Measurements from ENCODE around the gene ADIRF.
A peak's percentile ranks its signal among the peaks of the same experiment; 100 is the strongest.
"Not testable (repeated sequence)": the region's sequence is repeated elsewhere in the genome, so short reads cannot be mapped to it uniquely, and the experiment has no call there.

ADIRF gene

DNA sequence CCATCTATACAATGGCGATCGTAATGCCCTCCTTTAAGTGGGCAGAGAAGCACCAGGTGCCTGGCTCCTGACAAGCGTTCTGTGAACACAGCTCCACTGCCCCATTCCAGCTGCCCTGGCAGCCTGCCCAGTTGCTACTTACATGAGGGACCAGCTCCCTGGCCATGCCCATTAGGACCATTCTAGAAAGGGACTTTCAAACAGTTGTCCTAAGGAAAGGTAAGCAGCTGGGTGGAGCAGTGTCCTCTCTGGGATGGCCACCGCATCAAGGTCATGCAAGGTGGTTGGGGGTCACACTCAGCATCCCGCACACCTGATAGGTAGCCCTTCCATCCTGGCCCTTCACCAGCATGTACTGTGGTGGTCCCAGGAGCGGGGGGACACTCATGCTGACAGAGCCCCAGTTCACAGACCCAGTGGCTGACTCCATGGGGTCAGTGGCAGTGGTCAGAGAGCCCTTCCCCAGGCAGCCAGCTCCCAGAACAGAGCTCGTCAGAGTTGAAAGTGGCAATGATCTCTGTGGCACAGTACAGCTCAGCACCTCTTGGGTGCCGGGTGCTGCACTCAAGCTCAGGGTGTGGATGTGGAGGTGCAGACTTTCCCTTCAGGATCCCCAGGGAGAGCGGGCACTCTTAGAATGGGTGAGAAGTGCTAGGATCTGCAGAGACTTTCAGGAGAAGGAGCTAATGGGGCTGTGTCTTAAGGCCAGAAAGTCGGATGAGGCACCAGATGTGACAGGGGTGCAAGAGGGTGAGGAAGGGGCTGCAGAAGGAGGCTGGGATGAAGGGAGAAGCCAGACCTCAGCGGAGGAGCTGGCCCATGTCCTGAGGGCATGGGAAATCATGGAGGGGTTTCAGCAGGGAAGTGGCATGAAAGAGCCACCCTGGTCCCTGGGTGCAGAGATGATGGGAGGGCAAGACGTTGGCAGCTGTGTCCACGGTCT, 21.8 kb upstream of the ADIRF start:
- DNase-seq (ENCODE audit: low read depth in 2 of 2), result no peak

DNA sequence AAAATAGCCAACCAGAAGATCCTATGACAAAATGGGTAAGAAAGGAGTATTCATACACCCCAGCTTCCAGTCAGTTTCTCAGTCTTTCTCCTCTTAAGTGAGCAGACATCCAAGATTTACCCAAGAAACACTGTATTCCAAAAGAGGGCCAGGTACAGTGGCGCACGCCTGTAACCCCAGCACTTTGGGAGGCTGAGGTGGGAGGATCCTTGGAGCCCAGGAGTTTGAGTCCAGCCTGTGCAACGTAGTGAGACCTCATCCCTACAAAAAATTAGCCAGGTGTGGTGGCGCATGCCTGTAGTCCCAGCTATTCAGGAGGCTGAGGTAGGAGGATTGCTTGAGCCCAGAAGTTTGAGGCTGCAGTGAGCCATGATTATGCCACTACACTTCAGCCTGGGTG, 20.5 kb upstream of the ADIRF start:
- DNase-seq (ENCODE audit: low read depth in 2 of 2), result not testable (repeated sequence)

GRCh38 chr10:86950349-86950748, 17.9 kb upstream of the ADIRF start:
- no peak for DNase-seq (ENCODE audit: low read depth in 2 of 2)

DNA sequence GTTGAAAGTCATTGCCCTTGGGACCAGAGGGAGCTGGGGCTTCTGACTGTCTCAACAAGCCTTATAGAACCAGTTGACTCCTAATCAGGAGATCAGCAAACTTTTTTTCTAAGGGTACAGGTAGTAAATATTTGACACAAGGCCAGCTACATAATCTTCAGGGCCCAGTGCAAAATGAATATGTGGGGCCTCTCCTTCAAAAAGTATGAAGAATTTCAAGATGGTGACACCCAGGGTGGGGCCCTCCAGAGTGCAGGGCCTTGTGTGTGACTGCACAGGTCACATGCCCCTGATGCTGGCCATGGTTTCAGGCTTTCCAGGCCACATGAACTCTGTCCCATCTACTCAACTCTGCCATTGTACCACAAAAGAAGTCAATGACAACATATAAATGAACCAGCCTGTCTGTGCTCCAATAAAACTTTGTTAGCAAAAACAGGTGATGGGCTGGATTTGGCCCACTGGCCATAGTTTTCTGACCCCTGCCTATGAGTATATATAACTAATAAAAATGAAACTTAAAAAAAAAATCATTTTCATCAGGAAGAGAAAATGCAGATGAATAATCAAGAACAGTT, 17.0 kb upstream of the ADIRF start:
- no peak for DNase-seq (ENCODE audit: low read depth in 2 of 2)

GRCh38 chr10:86952106-86952505, 16.2 kb upstream of the ADIRF start:
- no peak for DNase-seq (ENCODE audit: low read depth in 2 of 2)

GRCh38 chr10:86952697-86953096, 15.6 kb upstream of the ADIRF start:
- not testable (repeated sequence) for DNase-seq (ENCODE audit: low read depth in 2 of 2)

GRCh38 chr10:86953747-86954680, 14.3 kb upstream of the ADIRF start:
- no peak for DNase-seq (ENCODE audit: low read depth in 2 of 2)

- no peak for DNase-seq (ENCODE audit: low read depth in 2 of 2)
Observed at GRCh38 chr10:86954681-86955500, 13.4 kb upstream of the ADIRF start.

GRCh38 chr10:86955501-86956194, 12.6 kb upstream of the ADIRF start:
- DNase-seq (ENCODE audit: low read depth in 2 of 2), result no peak

DNA sequence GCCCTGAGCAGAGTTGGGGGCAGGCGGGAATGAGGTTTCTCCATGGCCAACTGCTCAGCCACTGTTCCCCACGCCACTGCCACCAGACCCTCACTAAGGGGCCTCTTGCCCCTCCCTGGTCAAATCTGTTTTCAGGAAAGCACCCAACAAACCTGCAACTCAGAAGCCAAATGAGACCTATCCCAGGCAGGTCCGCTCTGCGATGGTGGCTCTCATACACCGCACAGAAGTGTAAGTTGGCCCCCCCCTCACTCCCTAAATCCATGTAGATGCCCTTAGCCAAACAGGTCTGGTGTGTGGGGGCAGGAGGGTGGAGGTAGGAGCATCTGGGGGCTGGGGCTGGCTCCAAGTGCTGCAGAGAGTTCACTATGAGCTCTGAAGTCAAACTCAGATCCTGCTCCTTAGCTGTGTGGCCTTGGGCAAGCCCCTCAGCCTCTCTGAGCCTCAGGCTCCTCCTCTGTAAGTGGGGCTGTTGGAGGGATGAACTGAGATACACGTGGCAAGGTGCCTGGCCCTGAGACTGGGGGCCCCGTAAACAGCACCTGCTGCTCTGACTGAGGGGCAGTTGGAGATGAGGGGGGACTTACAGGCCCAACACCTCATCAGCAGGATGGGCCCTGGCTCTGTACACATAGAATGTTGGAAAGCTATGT, 12.0 kb upstream of the ADIRF start:
- no peak for DNase-seq (ENCODE audit: low read depth in 2 of 2)

GRCh38 chr10:86956848-86957448, 11.3 kb upstream of the ADIRF start:
- no peak for DNase-seq (ENCODE audit: low read depth in 2 of 2)

- no peak for DNase-seq (ENCODE audit: low read depth in 2 of 2)
Observed at GRCh38 chr10:86957471-86958115, 10.7 kb upstream of the ADIRF start, which contains the start of gene MMRN2. TSS of gene MMRN2 (minus strand) at chr10:86957615. CDS start at chr10:86957541, 74 bp downstream.

- no peak for DNase-seq (ENCODE audit: low read depth in 2 of 2)
Observed at GRCh38 chr10:86958116-86958900, 10.0 kb upstream of the ADIRF start, which contains the start of gene SNCG. TSS of gene SNCG (plus strand) at chr10:86958599. CDS start at chr10:86958698, 99 bp downstream.

- no peak for DNase-seq (ENCODE audit: low read depth in 2 of 2)
Observed at GRCh38 chr10:86958901-86959736, 9.2 kb upstream of the ADIRF start.

GRCh38 chr10:86959737-86960002, 8.6 kb upstream of the ADIRF start:
- no peak for DNase-seq (ENCODE audit: low read depth in 2 of 2)

DNA sequence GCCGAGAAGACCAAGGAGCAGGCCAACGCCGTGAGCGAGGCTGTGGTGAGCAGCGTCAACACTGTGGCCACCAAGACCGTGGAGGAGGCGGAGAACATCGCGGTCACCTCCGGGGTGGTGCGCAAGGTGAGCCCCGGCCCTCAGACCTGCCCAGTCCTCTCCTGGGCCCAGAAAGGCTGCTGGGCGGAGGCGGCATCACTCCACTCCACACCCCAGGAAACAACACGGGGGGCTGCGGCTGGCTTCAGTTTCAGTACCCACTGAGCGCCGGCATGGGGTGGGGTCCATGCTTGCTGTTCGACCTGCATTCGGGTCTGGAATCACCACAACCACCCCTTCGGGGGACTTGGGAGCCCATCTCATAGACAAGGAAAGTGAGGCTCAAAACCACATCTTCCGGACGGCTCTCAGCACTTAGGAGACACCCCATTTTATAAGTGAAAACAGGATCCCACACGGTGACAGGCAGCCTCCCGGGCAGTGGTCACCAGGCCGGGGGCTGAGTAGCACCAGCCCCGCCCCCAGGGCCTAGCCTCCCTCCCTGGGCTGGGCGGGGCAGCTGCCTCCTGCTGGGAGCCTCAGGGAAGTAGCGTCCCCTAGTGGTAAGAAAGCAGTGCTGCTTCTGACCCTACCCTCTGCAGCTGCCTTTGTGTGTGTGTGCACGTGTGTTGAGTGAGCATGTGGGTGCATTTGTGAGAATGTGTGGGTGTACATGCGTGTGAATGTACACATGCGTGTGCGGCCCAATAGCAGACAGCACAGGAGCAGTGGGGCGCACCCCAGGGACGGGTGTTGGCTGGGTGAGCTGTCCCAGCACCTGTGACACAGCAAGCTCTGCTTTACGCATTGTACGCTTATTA, 8.0 kb upstream of the ADIRF start:
- peak in 1 of 2 donors; percentile 28 for DNase-seq (ENCODE audit: low read depth in 2 of 2)

All from stimulated activated CD4-positive, alpha-beta T cell treated with anti-CD3 and anti-CD28 coated beads, Interleukin-4, amount 100 ng/mL, for 48 hours (primary cell).